AG04450 (cell line): ENCODE data around the gene VAMP8. TPM values are rescaled to one million over a fixed set of nuclear protein-coding genes. Genes with fewer than 3 reads are reported as not detected.

ENCODE experiments used
- CTCF ChIA-PET: fragments of 300-600, 350-600 bp; formaldehyde crosslinking; extraction: SDS; loops from one replicate; lab custom pipeline; 2022; ENCODE audit warnings: antibody characterized with exemption, inconsistent platforms; lab: Charles Lee
- POLR2A ChIA-PET: fragments of 350-600 bp; formaldehyde crosslinking; extraction: SDS; loops from one replicate; lab custom pipeline; 2021; ENCODE audit warnings: antibody characterized with exemption, inconsistent platforms; lab: Yijun Ruan, JAX
- DNase-seq: peaks from one replicate; pipeline ENCODE4 v3.0.0-alpha.2; 2011; ENCODE audit warnings: low read depth, low spot score
- H3K27ac ChIP-seq: one replicate; pipeline ENCODE4 v1.5.1; 2012; ENCODE audit warnings: low read depth, low read length, control low read depth
- H3K27me3 ChIP-seq: one replicate; pipeline ENCODE4 v1.6.0; 2012; ENCODE audit warnings: low read length; ENCODE audit not compliant: control insufficient read depth, insufficient read depth
- H3K4me3 ChIP-seq: 2 replicates; pipeline ENCODE4 v1.5.1; 2011; ENCODE audit warnings: mild to moderate bottlenecking, low read depth, low read length, control low read depth
- H3K9me3 ChIP-seq: 2 replicates; pipeline ENCODE4 v1.5.1; 2012; ENCODE audit warnings: low read length; ENCODE audit not compliant: control insufficient read depth, insufficient read depth
- CTCF ChIP-seq: IDR thresholded peaks from 2 replicates; pipeline ENCODE4 v1.5.1; 2011; ENCODE audit warnings: low read depth, low read length, control low read depth, inconsistent platforms
- polyA plus RNA-seq: library from polyadenylated mRNA; depleted of rRNA; stranded (reverse); fragments of >200 nt; gene quantifications from 2 replicates; pipeline ENCODE4 v1.2.3, GENCODE V29; 2011

The VAMP8 gene
- polyA plus RNA-seq, 1 experiment: 3.6 TPM

- Histone ChIP-seq H3K27me3 (no peaks in the 10 kb centered on the region), H3K27ac (no peak overlapping the region), H3K4me3 (no peak overlapping the region), H3K9me3 (no peaks in the 10 kb centered on the region)
- no peak for TF ChIP-seq CTCF
- POLR2A ChIA-PET: no interaction called here
- no peak for DNase-seq
- CTCF ChIA-PET: no interaction called here
Measured at GRCh38 chr2:85582492-85582891, 5.1 kb downstream of the VAMP8 start.

- no peaks in the 10 kb centered on the region for H3K27me3 ChIP-seq
- no peak for DNase-seq
- ChIA-PET POLR2A (interaction anchor here (1.4 kb wide), 1 partner anchor 11 kb away, joined by 9 read pairs; the partner anchor contains the start of gene RNF181), CTCF (interaction anchor here (1.2 kb wide), 1 partner anchor 32 kb away, joined by 3 read pairs; no protein-coding TSS in a partner anchor)
- H3K27ac ChIP-seq: no peak overlapping the region
- no peaks in the 10 kb centered on the region for H3K9me3 ChIP-seq
- TF ChIP-seq CTCF: no peak
- peak overlapping the region; percentile 49 for H3K4me3 ChIP-seq
Measured at GRCh38 chr2:85583667-85584353, 6.4 kb downstream of the VAMP8 start.

GRCh38 chr2:85584354-85584856 is 7.0 kb downstream of the VAMP8 start, which contains the start of gene VAMP5:
TSS of gene VAMP5 (plus strand) at chr2:85584431. CDS start at chr2:85584491, 60 bp downstream.
- H3K9me3 ChIP-seq: no peaks in the 10 kb centered on the region

GRCh38 chr2:85584857-85585780 is 7.7 kb downstream of the VAMP8 start:
- no peak for DNase-seq
- H3K4me3 ChIP-seq: peak overlapping the region; percentile 65

More at GRCh38 chr2:85584354-85584856, 7.0 kb downstream of the VAMP8 start, which contains the start of gene VAMP5:
- Histone ChIP-seq H3K27me3 (no peaks in the 10 kb centered on the region), H3K27ac (peak within 1 kb of the TSS; percentile 72), H3K4me3 (peak within 1 kb of the TSS; percentile 65)
- POLR2A ChIA-PET: interaction anchor here (0.5 to 1.4 kb wide), 3 partner anchors 11 to 67 kb away, joined by 3 to 9 read pairs (median 4); partner anchors contain the start of genes RNF181 and USP39
- no peak for DNase-seq
- no peak for TF ChIP-seq CTCF
- CTCF ChIA-PET: interaction anchor here (1.2 kb wide), 1 partner anchor 32 kb away, joined by 3 read pairs; no protein-coding TSS in a partner anchor

More at GRCh38 chr2:85584857-85585780, 7.7 kb downstream of the VAMP8 start:
- Histone ChIP-seq H3K27me3 (no peaks in the 10 kb centered on the region), H3K9me3 (no peaks in the 10 kb centered on the region), H3K27ac (peak overlapping the region; percentile 72)
- no peak for TF ChIP-seq CTCF
- ChIA-PET CTCF (interaction anchor here (1.2 kb wide), 1 partner anchor 33 kb away, joined by 3 read pairs; no protein-coding TSS in a partner anchor), POLR2A (interaction anchor here (0.5 to 1.4 kb wide), 6 partner anchors 10 to 66 kb away, joined by 3 to 9 read pairs (median 4); partner anchors contain the start of genes MAT2A, RNF181 and USP39)
